GM23338 (cell line): ENCODE measurements around the gene BCAM. TPM values are rescaled to one million over a fixed set of nuclear protein-coding genes. Genes with fewer than 3 reads are reported as not detected.

Source experiments
- ATAC-seq: fragments of 200-7000 bp; cut with Tn5 transposase; 3 replicates; pipeline ENCODE4 v1.9.1; 2020
- DNase-seq: peaks from one replicate; pipeline ENCODE4 v3.0.0-alpha.2; 2015; ENCODE audit warnings: low spot score
- H2AFZ ChIP-seq: fragments of 200-600 bp; sonication (generic); 2 replicates; pipeline ENCODE4 v1.8.0; 2016; ENCODE audit warnings: antibody characterized with exemption, mild to moderate bottlenecking, moderate library complexity
- H3F3A ChIP-seq: fragments of 200-600 bp; sonication (generic); replicated peaks from 2 replicates; pipeline ENCODE4 v1.8.0; 2017; ENCODE audit warnings: antibody characterized with exemption, mixed run types, low read depth
- H3K27ac ChIP-seq: fragments of 200-600 bp; sonication (generic); 2 replicates; pipeline ENCODE4 v1.6.1; 2016; ENCODE audit warnings: low read depth
- H3K27me3 ChIP-seq: fragments of 200-600 bp; sonication (generic); 2 replicates; pipeline ENCODE4 v1.8.0; 2016; ENCODE audit warnings: mild to moderate bottlenecking, mixed run types, moderate library complexity; ENCODE audit not compliant: insufficient read depth
- H3K36me3 ChIP-seq: fragments of 200-600 bp; sonication (generic); 2 replicates; pipeline ENCODE4 v1.8.0; 2016; ENCODE audit warnings: mild to moderate bottlenecking; ENCODE audit not compliant: insufficient read depth
- H3K4me1 ChIP-seq: fragments of 200-600 bp; sonication (generic); 2 replicates; pipeline ENCODE4 v1.8.0; 2016; ENCODE audit warnings: mild to moderate bottlenecking, moderate library complexity; ENCODE audit not compliant: insufficient read depth
- H3K4me2 ChIP-seq: fragments of 200-600 bp; sonication (generic); 2 replicates; pipeline ENCODE4 v1.7.1; 2017; ENCODE audit warnings: mixed run types
- H3K4me3 ChIP-seq: fragments of 200-600 bp; sonication (generic); 2 replicates; pipeline ENCODE4 v1.6.1; 2016; ENCODE audit warnings: mixed run types
- H3K79me2 ChIP-seq: fragments of 200-600 bp; sonication (generic); replicated peaks from 2 replicates; pipeline ENCODE4 v1.8.0; 2017; ENCODE audit warnings: mild to moderate bottlenecking; ENCODE audit not compliant: insufficient read depth
- H3K9me2 ChIP-seq: fragments of 200-600 bp; sonication (generic); 2 replicates; pipeline ENCODE4 v1.8.0; 2017; ENCODE audit not compliant: insufficient read depth
- H4K20me1 ChIP-seq: fragments of 200-600 bp; sonication (generic); replicated peaks from 2 replicates; pipeline ENCODE4 v1.8.0; 2017; ENCODE audit warnings: mild to moderate bottlenecking; ENCODE audit not compliant: insufficient read depth
- H3K27ac Mint-ChIP-seq: 2 replicates; pipeline ENCODE4 v1.8.0; 2020; ENCODE audit warnings: inconsistent platforms, mild to moderate bottlenecking, moderate library complexity, mixed read lengths
- H3K27me3 Mint-ChIP-seq: 3 replicates; pipeline ENCODE4 v1.8.0; 2022; ENCODE audit warnings: low read depth, mild to moderate bottlenecking, moderate library complexity, mixed read lengths, inconsistent platforms; ENCODE audit not compliant: insufficient read depth, poor library complexity
- H3K36me3 Mint-ChIP-seq: 3 replicates; pipeline ENCODE4 v1.8.0; 2021; ENCODE audit warnings: low read depth, mild to moderate bottlenecking, inconsistent platforms, moderate library complexity, mixed read lengths
- H3K4me1 Mint-ChIP-seq: 3 replicates; pipeline ENCODE4 v1.8.0; 2020; ENCODE audit warnings: mild to moderate bottlenecking, inconsistent platforms, mixed read lengths
- H3K4me3 Mint-ChIP-seq: 3 replicates; pipeline ENCODE4 v1.8.0; 2021; ENCODE audit warnings: moderate library complexity, mild to moderate bottlenecking, inconsistent platforms, mixed read lengths
- H3K9me3 Mint-ChIP-seq: 3 replicates; pipeline ENCODE4 v1.8.0; 2020; ENCODE audit warnings: moderate library complexity, mild to moderate bottlenecking, inconsistent platforms, mixed read lengths
- CREB1 ChIP-seq: fragments of 250-450 bp; sonication (Bioruptor Pico); IDR thresholded peaks from 2 replicates; pipeline ENCODE4 v1.5.0; 2020; ENCODE audit warnings: low read depth, mild to moderate bottlenecking, moderate library complexity
- CTCF ChIP-seq, 2 experiments: fragments of 200-600 bp in 1 of 2; sonication (generic) in 1 of 2; conservative IDR thresholded peaks; 2 replicates each; pipeline versions ENCODE4 v1.5.1 to v1.6.1; 2016 to 2017; ENCODE audit warnings: antibody characterized with exemption in 2 of 2, low read depth in 2 of 2, mild to moderate bottlenecking in 2 of 2, moderate library complexity in 1 of 2
- ETS1 ChIP-seq: IDR thresholded peaks from 2 replicates; pipeline ENCODE4 v1.6.1; 2016; ENCODE audit warnings: antibody characterized with exemption
- EZH2phosphoT487 ChIP-seq: fragments of 200-600 bp; sonication (generic); IDR thresholded peaks from one replicate; pipeline ENCODE4 v1.8.1; 2018; ENCODE audit warnings: antibody characterized with exemption; ENCODE audit not compliant: unreplicated experiment
- JUNB ChIP-seq: IDR thresholded peaks from one replicate; pipeline ENCODE4 v1.6.1; 2016; ENCODE audit warnings: antibody characterized with exemption; ENCODE audit not compliant: unreplicated experiment
- NANOG ChIP-seq: IDR thresholded peaks from 2 replicates; pipeline ENCODE4 v1.6.1; 2016; ENCODE audit warnings: antibody characterized with exemption, borderline replicate concordance
- POLR2AphosphoS5 ChIP-seq: IDR thresholded peaks from 2 replicates; pipeline ENCODE4 v1.6.1; 2016; ENCODE audit warnings: antibody characterized with exemption, low read depth
- STAT1 ChIP-seq: IDR thresholded peaks from one replicate; pipeline ENCODE4 v1.6.1; 2016; ENCODE audit warnings: antibody characterized with exemption; ENCODE audit not compliant: unreplicated experiment
- ZNF462 ChIP-seq: fragments of 250-450 bp; sonication (Bioruptor Pico); IDR thresholded peaks from 2 replicates; pipeline ENCODE4 v1.5.0; 2020; ENCODE audit warnings: mild to moderate bottlenecking, moderate library complexity
- polyA plus RNA-seq: library from polyadenylated mRNA; unstranded; fragments of >200 nt; fragmentation: Nextera tagmentation; extraction: Ambion mirVana; gene quantifications from 2 replicates; pipeline ENCODE4 v1.2.1, GENCODE V29; 2016
- total RNA-seq: library from RNA; depleted of rRNA; stranded (reverse); fragments of >200 nt; shearing (Covaris generic); gene quantifications from 2 replicates; pipeline ENCODE4 v1.2.3, GENCODE V29; 2014

The BCAM gene
- total and polyA plus RNA-seq, 2 experiments from 2014 or later = 33.3 to 100 TPM

GRCh38 chr19:44765949-44766335, 43.0 kb upstream of the BCAM start (continued):
- TF ChIP-seq ZNF462 (CRISPR knock-in tag) (no peak), JUNB (no peak), ETS1 (no peak), CREB1 (CRISPR knock-in tag) (no peak), EZH2phosphoT487 (no peak), NANOG (no peak)

GRCh38 chr19:44767295-44768180, 41.4 kb upstream of the BCAM start:
- Mint-ChIP-seq H3K4me1 (no peaks in the 10 kb centered on the region), H3K27me3 (peaks cover 23% of the 10 kb centered on the region), H3K36me3 (no peaks in the 10 kb centered on the region), H3K27ac (no peak overlapping the region), H3K9me3 (peaks cover 17% of the 10 kb centered on the region; the same call in 2 of the 3 replicates), H3K4me3 (no peak overlapping the region)
- Histone ChIP-seq H3K9me2 (no peaks in the 10 kb centered on the region), H3K4me1 (peaks cover 4% of the 10 kb centered on the region), H4K20me1 (no peaks in the 10 kb centered on the region), H3K4me2 (no peak overlapping the region), H3K4me3 (no peak overlapping the region), H3K79me2 (no peaks in the 10 kb centered on the region), H3K36me3 (no peaks in the 10 kb centered on the region), H3K27me3 (no peaks in the 10 kb centered on the region), H3F3A (0 out of 2 replicates have a peak, but pooled peaks cover 4% of the 10 kb centered on the region), H2AFZ (no peak overlapping the region), H3K27ac (no peak overlapping the region)
- no peak for DNase-seq
- no peak for ATAC-seq
- TF ChIP-seq STAT1 (no peak), EZH2phosphoT487 (no peak), CTCF (conservative IDR thresholded peaks at IDR 0.05; ENCODE audit: low read depth in 2 of 2) (no peak), POLR2AphosphoS5 (no peak)
